ENCODE results near the gene ATRAID.
A peak's percentile ranks its signal among the peaks of the same experiment; 100 is the strongest.
"Not testable (repeated sequence)": the region's sequence is repeated elsewhere in the genome, so short reads cannot be mapped to it uniquely, and the experiment has no call there.

Gene ATRAID, protein sequence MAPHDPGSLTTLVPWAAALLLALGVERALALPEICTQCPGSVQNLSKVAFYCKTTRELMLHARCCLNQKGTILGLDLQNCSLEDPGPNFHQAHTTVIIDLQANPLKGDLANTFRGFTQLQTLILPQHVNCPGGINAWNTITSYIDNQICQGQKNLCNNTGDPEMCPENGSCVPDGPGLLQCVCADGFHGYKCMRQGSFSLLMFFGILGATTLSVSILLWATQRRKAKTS

DNA sequence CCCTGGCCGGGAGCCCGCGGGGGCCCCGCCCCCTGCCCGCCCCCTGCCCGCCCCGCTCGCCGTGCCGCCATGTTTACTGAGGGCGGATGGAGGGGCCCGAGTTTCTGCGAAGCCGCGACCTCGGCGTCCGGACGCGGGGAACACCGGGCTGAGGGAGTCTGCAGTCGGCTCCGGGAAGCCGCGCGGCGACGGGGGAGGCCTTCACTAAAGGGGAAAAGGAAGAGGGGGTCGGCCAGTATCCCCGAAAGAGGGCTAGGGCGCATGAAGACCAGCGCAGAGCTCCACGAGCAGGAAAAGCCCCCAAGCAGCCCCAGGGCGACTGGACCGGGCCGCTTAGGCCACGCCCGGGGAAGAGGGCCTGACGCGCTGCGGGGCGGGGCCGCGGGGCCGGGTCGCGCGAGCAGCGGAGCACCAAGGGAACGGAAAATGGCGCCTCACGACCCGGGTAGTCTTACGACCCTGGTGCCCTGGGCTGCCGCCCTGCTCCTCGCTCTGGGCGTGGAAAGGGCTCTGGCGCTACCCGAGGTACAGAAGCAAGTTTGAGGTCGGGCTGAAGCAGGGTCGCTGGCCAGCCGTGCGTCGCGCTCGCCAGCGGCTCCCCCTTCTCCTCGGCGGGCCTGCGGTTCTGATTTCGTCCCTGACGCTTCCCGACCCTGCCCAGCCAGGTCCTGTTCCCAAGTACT, at the start of gene ATRAID, which contains the start of gene SLC5A6:
TSS of gene ATRAID (plus strand) at position 99 of the 683 bp plus-strand sequence. CDS start at position 427, 328 bp downstream.
TSS of gene SLC5A6 (minus strand) at position 326 of the 683 bp plus-strand sequence. CDS start 4,618 bp downstream, outside the sequence.
- DNase-seq, result peak; percentile 88

DNA sequence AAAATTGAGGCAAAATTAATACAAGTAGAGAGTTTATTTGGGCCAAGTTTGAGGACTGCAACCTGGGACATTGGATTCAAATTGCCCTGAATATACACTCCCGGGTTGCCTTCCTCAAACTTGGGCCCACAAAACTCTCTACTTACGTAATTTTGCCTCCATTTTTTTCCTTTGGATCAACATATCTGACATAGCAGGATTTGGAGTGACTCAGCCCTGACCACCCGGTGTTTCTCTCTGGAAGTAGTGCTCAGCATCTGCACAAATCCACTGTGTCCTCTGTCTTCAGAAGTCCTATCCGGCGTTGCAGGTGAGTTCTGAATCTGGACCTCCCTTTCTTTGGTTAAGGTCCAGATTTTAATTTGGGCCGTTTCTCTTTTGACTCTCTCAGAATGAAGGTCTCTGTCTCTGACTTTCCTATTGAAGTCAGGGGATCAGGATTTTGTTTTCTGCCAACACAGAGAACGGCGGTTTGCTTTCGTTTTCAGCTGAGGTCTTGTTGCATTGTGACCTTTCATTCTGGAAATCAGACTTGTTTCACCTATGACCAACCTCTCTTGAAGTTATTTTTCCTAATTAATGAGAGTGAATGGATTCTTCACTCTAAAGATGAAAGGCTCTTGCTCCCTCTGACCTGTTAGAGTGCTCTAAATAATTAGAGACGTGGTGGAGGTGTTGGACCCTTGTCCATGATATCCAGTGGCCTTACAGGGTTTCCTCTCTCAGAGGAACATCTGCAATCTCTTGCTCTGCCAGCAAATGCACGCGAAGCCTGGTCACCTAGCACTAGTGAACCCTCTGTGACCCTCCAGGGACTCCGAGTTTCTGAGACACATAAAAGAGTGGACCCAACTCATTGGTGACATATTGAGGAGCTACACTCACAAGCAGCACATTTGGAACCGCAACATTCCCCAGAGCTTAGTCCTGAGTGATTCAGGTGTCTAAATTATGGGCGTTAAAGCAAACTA, 49.4 kb upstream of the ATRAID start:
- no peak for DNase-seq

DNA sequence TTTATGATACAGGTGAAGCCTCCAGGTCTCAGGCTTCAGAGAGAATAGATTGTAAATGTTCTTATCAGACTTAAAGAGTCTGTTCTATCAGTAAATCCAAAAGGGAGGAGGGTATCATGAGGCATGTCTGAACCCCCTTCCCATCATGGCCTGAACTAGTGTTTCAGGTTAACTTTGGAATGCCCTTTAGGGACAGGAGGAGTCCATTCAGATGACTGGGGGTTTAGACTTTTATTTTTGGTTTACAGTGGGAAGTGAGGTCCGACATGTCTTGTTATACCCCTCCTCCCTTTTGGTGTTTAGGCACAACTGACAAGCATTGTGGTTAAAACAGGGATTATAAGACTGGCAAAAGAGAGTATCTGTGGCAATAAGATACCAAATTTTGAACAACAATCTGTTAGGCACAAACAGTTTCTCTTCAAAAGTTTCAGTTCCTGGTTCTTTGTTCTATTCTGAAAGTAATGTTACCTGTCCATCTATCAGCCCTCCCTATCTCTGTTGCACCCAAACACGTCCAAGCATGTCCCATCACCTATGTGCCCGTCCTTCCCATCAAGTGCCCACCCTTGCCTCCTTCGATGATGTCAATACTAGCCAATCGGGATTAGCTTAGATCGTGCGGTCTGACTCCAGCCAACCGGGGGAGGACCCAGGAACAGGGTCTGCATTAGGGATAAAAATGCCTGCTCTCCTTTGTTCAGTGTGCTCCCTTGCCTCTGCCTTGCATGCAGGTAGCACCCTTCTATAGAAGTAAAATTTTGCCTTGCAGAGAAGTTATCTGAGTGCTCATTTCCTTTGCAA, 46.7 kb upstream of the ATRAID start:
- no peak for DNase-seq

DNA sequence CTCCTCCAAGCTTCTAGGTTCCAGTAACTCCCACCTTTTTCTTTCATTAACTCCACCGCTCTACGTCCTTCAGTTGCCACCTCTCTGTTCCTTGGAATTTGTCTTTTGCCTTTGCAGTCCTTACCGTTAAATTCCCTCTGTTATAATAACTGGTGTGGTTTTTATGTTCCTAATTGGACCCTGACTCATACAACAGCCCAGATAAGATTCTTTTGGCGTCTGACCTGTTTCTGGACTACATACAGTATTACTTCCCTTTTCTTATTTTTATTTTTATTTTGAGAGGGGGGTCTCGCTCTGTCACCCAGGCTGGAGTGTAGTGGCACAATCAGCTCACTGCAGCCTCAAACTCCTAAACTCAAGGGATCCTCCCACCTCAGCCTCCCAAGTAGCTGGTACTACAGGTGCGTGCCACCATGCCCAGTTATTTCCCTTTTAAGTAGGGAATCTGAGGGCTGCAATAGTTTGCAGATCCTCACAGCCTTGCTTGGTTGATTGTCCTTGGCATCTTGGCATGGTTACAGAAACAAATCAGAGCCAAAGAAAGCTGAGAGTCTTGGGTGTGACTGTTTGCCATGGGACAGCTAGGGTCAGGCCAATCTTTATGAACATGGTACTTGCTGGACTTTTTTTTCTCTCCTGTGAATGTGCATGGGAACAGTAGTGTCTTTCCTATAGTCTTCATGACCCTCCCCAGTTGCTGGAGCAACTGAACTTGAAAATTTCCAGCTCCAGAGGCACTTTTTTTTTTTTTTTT, 41.1 kb upstream of the ATRAID start:
- no peak for DNase-seq

DNA sequence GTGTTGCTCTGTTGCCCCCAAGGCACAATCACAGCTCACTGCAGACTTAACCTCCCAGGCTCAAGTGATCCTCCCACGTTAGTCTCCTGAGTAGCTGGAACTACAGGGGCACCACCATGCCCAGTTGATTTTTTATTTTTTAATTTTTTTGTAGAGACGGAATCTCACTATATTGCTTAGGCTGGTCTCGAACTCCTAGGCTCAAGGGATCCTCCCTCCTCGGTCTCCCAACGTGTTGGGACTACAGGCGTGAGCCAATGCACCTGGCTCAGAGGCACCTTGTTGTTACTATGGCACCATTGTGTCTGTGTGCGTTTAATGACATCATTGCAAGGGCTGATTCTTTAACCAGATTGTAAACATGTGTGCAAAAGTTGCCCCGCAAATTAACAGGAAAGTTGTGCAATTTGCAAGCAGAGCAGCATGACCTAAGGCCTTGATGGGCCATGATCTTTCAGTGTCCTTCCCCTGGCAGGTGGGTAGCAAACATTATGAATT, 40.4 kb upstream of the ATRAID start:
- DNase-seq, result no peak

DNA sequence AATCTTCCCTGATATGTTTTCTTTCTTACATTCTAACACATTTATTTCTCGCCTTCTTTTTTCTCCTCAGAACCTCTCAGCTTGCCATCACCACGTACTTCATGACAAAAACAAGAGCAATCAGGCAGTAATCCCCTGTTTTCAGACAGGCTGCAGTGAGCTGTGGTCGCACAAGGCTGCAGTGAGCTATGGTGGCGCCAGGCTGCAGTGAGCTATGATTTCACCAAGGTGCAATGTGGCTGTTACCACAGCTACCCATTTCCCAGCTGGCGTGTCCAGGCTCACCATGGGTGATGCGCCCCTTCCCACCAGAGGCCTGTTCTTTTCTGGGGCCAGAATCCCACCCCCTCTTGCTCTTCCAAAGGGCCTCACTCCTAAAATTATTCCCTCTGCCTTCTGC, 37.2 kb upstream of the ATRAID start:
- no peak for DNase-seq

DNA sequence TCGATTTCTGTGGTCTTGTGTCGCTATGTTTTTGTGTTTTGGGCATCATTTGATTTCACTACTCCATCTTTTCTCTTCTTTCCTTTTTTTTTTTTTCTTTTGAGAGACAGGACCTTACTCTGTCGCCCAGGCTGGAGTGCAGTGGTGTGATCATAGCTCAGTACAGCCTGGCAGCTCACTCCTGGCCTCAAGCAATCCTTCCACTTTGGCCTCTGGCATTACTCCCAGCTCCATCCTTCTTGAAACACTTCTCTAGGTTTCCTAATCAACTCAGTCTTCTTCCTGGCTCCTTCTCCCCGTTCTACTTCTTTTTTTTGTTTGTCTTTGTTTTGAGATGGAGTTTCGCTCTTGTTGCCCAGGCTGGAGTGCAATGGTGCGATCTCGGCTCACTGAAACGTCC, 36.5 kb upstream of the ATRAID start:
- DNase-seq, result no peak

DNA sequence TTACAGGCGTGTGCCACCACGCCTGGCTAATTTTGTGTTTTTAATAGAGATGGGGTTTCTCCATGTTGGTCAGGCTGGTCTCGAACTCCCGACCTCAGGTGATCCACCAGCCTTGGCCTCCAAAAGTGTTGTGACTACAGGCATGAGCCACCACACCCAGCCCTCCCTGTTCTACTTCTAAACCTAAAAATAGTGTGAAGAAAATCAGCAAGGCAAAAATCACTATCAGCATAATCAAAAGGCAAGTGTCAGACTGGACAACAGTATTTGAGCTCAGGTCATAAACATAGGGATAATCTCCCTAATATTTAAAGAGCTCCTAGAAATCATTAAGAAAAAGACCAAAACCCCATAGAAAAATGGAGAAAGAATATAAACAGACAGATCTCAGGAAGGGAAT, 36.1 kb upstream of the ATRAID start:
- DNase-seq, result not testable (repeated sequence)

DNA sequence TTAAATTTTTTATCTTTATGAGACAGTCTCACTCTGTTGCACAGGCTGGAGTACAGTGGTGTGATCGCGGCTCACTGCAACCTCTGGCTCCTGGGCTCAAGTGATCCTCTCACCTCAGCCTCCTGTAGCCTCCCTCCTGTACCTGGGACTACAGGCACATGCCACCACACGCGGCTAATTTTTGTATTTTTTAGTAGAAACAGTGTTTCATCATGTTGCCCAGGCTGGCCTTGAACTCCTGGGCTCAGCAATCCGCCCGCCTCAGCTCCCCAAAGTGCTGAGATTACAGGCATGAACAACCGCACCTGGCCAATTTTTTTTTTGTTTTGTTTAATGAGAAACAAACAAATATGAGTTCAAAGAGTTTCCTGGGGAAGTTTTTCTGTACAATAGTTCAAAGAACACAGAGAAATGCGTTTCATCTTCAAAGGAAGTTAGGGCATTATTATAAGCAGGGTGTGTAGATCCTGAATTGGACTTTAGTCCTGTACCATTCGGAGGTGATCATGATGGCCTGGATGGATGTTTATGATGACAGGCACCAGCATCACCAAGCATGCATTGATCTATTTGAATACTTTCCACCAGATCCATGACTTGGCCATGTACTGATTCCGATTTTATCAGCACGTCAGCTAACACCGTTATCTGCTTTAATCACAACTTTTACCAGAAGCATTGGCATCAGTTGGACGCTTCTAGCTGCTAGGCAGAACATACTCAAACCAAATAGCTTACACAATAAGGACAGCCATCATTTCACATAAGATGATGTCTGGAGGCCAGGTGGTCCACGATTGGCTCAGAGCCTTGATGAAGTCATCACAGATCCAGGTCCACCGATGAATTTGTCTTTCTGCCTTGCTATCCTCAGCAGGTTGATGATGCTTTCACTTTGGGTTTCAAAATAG, 34.1 kb upstream of the ATRAID start:
- DNase-seq, result no peak

DNA sequence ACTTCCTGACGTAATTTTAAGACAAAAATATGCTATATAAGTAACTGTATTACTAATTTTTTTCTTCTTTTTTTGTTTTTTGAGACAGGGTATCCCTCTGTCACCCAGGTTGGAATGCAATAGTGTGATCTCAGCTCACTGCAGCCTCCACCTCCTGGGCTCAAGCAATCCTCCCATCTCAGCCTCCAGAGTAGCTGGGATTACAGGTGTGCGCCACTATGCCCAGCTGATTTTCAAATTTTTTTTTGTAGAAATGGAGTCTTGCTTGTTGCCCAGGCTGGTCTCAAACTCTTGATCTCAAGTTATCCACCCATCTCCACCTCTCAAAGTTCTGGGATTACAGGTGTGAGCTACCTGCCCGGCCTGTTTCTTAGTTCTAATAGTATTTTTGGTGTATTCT, 33.4 kb upstream of the ATRAID start:
- DNase-seq, result no peak

DNA sequence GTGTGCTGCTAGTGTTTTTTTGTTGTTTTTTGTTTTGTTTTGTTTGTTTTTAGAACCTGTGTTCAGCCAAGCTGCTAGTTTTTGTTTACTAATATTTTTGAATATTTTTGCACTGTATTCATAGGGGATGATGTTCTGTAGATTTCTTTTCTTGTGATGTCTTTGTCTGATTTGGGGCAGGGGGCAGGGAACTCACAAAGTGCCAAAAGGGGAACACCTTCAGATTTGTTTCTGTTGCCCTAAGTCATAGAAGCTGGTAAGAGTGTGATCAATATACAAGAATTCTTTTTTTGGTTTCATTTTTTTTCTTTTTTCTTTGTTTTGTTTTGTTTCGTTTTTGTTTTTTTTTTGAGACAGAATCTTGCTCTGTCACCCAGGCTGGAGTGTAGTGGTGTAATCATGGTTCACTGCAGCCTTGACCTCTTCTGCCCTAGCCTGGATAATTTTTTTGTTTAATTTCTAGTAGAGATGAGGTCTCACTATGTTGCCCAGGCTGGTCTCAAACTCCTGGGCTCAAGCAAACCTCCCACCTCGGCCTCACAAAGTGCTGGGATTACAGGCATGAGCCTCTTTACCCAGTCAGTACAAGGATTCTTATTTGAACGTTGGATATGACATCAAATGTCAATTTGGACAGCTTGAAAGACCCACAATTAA, 32.4 kb upstream of the ATRAID start:
- DNase-seq, result no peak

DNA sequence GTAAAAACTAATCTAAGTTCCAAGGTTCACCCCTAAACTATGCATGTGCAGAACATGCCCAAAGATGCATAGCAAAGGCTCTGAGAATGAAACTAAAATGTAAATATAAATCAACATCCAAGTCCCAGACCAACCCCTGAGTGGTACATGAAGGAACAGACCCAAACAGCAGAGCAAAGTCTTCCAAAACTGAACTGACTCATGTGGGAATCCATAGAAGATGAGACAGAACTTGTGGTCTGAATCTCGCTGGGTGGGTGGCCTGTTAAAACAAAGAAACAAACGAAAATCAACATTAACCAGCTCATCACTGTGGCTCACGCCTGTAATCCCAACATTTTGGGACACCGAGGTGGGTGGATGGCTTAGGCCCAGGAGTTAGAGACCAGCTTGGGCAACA, 29.5 kb upstream of the ATRAID start:
- DNase-seq, result no peak

DNA sequence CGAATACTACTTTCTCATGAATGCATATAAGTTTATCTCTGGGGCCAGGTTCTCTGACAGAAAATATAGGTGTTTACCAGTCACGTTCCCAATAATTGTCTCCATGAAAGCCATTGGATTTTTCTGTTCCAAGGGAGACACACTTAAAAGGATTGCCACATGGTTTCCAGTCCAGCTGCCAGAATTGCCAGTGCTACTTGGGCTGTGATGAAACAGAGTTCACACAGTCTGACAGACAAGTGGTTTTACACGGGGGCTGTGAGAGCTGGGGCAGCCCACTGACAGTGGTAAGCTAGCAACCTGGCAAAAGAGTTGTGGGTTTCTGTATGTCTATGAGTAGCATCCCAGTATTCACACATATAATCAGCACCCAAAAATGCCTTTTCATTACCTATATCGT, 27.7 kb upstream of the ATRAID start:
- DNase-seq, result no peak

DNA sequence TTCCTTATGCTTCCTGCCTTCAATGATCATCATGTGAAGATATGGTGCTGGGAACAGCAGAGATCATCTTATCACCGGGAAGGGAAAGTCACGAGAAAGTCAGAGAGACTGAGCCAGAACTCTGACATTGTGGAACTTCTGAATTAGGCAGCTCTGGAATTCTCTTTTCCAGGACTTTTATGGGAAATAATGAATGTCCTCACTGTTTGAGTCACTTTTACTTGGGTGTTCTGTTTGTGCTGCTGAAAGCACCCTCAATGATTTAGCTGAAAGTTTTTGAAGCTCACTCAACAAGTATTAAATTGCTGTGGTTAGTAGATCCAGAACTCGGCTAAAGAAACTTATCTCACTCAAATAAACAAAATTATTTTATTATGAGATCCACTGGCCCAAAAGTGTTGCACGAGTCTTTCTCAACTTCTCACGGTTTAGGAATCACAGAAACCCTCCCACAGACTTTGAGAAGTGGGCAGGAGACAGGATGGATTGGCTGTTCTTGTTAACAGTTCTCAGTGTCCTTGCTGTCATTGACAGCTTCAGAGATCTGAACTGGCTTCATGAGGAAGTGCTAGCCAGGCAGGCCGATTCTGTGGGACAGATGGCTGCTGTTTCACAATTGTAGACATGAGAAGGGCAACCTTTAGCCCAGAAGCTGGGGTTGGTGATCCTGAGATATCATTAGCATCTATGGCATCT, 26.4 kb upstream of the ATRAID start:
- DNase-seq, result no peak

DNA sequence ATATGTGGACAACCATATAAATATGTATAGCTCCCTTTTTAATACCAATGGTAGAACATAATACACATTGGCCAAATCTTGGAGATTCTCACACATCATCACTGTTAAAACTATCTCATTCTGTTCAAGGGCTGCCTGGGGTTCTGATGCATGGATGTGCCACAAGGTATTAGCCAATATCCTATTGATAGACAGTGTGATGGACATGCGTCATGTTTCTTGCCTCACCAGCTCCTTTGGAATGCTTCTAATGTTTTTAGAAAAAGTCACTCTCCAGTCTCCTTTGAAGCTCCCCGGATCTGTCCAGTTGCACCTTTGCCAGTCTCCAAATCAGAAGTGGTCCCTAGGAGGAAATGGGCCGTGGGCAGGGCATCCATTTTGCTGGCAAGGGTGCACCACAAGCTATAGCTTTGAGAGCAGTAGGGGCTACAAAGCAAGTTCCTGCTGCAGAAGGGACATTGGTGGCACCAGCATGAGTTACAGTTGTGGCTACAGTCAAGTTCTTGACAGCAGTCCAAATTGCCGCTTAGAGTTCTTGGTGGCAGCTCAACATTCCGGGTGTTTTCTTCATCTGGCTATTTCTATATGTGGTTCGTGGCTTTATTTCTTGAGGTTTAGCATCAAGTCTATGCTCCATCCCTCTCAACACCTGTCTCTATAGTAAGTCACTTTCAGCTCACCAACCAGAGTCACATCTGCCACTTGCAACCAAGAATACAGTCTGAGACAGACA, 25.1 kb upstream of the ATRAID start:
- no peak for DNase-seq

DNA sequence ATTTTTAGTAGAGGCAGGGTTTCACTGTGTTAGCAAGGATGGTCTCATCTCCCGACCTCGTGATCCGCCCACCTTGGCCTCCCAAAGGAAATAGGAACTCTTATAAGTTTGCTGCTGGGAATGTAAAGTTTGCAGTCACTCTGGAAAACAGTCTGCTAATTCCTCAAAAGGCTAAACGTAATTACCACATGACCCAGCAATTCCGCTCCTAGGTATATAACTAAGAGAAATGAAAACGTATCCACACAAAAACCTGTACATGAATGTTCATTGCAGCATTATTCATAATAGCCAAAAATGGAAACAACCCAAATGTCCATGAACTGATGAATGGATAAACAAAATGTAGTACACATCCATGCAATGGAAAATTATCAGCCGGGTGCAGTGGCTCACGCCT, 21.9 kb upstream of the ATRAID start:
- DNase-seq, result no peak

DNA sequence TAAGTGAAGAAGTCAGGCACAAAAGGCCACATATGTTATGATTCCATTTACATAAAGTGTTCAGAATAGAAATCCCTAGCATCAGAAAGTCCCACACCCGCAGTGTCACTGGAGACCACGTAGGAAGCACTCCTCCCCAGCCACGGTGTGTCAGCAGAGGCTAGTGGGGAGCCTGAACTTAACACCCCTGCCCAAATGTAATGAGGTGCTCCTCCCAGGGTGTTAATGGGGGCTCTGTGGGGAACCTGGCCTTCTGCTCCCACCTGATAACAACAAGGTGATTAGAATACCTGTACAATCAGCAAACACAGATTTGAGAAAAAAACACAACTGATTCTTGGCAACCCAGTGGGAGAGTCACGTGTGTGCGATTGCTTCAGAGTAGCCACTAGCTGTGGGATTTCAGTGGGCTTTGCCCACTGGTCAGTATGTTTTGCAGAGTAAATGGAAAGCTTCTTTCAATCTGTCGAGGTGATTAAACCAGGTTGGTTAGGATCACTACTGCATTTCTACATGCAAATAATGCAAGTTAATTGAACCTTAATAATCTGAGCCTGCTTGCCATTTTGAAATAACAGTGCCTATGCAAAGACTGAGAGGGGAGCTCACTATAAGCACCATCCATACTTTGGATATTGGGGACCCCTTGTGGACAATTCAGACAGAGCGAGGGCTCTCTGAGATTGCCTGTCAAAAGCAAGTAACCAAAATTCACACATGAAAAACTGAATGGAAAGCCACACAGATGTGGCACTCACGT, 20.6 kb upstream of the ATRAID start:
- peak; percentile 15 for DNase-seq

Measured in stimulated activated CD4-positive, alpha-beta T cell treated with anti-CD3 and anti-CD28 coated beads, Interleukin-4, amount 100 ng/mL, for 1 hour (primary cell).